ENCODE measurements around the gene SLC25A42.
"Not testable (repeated sequence)": the region's sequence is repeated elsewhere in the genome, so short reads cannot be mapped to it uniquely, and the experiment has no call there.

Gene SLC25A42

DNA sequence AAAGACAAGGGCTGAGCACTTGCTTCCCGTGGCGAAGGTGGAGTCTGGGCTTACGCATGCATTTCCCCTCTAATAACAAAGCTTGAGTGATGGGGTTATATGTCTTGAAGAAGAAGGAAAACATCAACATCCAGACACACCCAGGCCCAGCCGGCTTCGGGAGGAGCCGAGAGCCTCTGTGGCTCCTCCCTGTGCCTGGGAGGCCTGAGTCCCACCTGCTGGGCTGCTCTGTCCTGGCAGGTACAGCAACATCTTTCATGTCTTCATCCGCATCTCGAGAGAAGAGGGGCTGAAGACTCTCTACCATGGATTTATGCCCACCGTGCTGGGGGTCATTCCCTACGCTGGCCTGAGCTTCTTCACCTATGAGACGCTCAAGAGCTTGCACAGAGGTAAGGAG lies 43.9 kb downstream of the SLC25A42 start:
- no peak for DNase-seq

GRCh38 chr19:19109601-19110000 lies 45.8 kb downstream of the SLC25A42 start:
- DNase-seq, result no peak

- DNase-seq, result peak; percentile 4
Measured at GRCh38 chr19:19110410-19111135, 46.8 kb downstream of the SLC25A42 start.

DNA sequence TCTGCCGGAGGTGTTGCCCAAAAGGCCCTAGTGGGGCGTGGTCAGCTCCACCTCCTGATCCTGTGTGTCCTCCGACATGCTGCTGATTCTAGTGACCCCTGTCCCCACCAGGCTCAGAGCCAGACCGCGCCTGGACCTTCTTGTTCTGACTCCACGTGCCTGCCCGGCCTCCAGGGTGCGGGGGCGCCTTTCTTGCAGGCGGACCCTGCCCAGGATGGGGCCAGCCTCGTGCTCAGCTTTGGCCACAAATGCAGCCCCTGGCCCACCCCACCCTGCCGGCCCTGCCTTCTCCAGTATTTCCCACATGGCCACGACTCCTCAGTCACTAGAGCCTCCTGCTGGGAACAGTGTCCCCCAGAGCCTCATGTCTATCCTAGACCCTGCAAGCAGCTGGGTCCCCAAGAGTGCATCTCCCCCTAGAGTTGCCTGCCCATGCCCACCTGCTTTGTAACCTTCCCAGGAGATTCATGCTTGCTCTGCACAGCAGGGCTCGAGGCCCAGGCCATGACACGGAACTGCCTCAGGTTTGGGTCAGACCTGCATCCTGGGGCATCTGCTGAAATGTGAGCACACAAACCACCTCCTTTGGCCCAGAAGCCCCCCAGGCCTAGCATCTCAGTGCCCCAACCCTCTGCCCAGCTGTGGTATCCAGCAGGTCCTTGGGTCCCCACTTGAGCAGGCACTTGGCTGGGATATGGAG lies 47.5 kb downstream of the SLC25A42 start:
- DNase-seq, result no peak

DNA sequence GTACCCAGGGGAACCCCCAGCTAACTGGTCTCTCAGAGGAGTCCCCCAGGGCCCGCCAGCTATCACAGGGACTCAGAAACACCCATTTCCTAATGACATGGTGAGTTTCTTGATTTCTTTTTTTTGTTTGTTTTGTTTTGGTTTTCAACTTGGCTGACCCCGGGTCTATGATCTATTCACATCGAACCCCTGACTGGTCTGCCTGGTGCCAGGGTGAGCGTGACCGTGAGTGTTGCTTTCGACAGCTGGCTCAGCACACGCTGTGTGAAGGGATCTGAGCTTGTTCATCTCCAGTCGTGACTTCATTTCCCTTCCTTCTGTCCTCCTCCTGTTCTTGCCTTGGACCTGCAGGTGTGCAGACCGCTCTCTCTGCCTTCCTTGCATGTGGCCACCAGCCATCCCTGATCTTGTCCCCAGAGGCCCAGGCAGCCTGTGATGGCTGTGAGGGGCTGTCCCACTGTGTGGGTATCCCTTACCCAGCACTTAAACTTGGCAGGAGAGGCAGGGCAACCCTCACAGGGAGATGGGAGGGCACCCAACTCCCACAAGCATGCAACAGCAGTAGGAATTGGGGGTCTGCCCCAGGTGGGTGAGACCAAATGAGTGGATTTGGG lies 48.3 kb downstream of the SLC25A42 start:
- no peak for DNase-seq

DNA sequence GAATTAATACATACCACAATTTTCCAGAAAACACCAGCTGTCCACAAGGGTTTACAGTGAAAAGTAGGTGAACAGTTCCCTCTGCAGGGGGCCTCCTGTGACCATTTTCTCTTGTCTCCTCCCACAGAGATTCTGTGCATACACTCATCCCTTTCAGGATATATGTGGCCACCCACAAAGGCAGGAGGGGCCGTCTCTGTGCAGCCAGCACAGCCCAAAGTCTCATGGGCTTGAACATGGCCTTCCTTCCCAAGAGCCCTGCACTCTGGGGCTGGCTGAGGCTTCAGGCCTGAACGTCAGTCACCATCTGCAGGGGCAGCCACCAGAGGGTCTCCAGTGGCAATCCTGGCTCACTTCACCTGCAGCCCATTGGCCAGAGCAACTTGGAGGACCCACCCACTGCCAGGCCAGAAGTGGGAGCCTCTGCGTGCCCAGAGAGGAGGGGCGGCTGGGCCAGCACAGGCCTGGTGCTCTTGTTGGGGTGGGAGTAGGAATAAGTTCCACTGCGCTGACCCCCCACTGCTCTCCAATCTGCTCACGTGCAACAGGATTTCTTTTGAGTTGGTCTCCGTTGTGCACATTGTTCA lies 49.3 kb downstream of the SLC25A42 start:
- DNase-seq, result no peak

DNA sequence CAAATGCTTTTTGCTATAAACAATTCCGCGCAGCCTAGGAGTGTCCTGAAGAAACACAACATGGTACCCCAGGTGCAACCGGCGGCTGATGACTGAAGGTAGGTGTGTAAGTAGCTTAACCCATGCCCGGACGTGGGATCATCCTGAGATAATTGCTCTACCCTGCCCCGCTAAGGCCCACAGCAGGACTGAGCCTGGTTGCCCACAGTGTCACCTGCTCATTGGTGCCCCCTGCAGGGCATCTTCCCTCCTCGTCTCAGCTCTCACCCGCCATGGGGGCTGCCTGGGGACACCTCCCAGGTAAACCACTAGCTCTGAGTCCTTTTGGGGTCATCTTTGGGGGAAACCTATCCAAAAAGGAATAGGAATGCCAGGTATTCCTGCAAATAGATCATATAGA lies 52.2 kb downstream of the SLC25A42 start:
- no peak for DNase-seq

DNA sequence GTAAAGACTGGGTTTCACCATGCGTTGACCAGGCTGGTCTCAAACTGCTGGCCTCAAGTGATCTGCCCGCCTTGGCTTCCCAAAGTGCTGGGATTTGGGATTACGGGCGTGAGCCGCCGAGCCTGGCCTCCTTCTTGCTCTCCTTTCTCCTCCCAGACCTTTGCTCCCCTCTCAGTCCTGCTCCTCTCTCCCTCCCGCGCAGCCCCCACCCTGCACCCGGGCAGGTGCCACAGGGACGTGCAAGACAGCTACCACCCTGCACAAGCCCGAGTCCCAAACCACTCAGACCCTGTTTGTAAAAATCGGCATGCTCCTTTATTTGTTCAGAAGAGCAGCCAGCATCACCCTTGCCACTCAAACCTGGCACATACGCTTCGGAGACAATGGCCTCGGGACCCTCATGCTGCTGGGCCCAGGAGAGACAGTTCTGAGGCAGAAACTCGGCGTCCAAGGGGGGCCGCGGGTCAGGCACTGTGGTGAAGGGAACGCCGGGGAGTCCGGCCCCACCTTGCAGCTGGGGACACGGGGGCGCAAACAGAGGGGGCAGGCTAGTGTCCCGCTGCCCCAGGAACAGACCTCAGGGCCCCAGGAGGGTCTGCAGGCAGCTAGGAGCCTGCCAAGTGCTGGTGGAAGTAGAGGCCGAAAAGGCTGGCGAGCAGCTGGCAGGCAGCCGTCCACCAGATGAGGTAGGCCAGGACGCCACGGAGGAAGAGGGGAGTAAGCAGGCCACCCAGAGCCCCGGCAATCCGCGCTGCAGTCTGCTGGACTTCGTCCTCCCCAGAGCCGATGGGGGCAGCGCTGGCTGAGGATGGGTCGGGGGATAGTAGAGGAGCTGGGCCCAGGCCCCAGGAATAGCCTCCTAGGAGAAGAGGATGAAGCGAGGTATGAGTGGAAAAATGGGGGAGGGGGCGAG lies 55.8 kb downstream of the SLC25A42 start:
- no peak for DNase-seq

- no peak for DNase-seq
Measured at GRCh38 chr19:19120308-19121231, 56.8 kb downstream of the SLC25A42 start.

DNA sequence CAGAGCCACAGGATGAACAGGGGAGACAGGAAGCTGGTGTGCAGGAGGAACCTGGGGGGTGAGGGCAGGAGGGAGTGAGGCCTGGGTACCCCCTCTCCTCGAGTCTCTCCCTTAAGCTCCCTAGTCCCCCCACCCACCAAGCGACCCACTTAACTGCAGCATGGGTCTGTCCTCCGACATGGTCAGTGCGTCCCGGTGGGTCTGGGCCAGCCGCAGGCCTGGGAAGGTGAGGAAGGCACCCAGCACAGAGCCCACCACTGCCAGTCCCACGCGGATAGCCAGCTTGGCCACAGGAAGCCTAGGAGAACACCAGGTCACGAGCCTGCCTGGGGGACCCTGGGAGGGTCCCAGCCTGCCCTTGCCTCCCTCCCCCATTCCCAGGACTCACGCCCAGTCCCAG lies 57.6 kb downstream of the SLC25A42 start:
- DNase-seq, result no peak

DNA sequence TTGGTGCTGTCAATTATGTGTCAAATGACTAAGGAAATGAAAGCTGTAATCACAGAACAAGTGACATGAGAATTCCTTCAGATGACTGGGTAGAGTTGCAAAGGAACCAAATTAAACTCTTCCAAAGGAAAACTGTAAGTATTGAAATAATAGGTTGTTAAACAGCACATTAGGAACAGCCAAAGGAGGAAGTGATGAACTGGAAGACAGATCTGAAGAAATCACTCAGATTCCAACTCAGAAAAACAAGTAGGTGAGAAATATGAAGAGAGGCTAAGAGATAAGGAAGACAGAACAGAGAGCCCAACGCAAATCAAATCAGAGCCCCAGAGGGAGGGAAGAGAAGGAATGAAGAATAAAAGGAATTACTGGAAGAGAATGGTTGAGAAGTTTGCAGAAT lies 59.1 kb downstream of the SLC25A42 start:
- no peak for DNase-seq

- no peak for DNase-seq
Measured at GRCh38 chr19:19123386-19123785, 59.6 kb downstream of the SLC25A42 start.

- no peak for DNase-seq
Measured at GRCh38 chr19:19126102-19126501, 62.3 kb downstream of the SLC25A42 start.

GRCh38 chr19:19131989-19132388 lies 68.2 kb downstream of the SLC25A42 start:
- DNase-seq, result no peak

DNA sequence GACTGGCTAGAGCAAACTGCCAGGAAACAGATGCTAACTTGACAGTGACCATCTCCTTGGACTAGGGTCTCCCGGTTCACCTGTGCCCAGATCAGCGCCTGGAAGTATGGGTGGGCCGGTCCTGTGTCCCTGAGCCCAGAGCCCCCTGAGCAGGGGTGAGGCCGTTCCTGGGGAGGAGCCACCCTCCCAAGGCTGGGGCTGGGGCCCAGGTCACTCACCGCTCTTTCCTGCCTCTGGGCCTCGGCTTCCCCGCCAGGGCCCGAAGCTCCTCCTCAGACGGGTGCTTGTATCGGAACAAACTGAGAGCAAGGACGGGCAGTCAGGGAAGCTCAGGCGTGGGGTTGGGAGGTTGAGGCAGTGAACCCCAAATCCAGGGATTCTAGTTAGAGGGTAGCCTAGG lies 69.1 kb downstream of the SLC25A42 start:
- DNase-seq, result no peak

DNA sequence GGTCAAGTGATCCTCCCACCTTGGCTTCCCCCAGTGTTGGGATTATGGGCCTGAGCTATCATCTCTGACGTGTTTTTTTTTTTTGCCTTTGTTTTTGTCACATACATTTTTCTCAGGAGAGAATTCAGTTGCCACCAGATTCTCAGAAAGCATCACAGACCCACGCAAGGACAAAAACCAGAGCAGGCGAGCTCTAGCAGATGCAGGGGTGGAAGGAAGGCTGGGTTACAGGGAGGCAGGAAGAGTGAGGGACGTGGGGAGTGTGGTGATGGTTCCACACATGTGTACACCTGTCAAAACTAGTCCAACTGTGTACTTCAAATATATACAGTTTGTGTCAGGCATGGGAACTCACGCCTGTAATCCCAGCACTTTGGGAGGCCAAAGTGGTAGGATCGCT lies 70.2 kb downstream of the SLC25A42 start:
- no peak for DNase-seq

DNA sequence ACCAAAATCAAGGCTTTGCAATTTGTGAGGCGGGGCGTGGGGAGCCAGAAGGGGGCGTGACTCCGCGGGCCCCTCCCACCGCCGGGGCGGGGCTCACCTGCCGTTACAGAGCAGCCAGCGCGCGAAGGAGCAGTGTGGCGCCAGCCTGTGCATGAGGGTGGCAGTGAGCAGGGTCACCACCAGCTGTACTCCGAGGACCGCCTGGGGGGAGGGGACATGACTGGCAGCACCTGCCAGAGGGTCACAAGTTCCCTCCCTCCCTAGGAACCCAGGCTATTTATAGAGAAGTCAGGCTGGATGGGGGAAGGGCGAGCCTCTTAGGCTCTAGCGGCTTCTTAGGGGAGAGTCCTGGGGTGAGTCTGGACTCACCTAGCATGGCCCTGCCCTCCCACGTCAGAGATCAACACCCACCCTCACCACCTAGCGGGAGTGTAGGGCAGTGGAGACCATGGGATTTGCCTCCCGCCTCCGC lies 70.9 kb downstream of the SLC25A42 start:
- DNase-seq, result no peak

DNA sequence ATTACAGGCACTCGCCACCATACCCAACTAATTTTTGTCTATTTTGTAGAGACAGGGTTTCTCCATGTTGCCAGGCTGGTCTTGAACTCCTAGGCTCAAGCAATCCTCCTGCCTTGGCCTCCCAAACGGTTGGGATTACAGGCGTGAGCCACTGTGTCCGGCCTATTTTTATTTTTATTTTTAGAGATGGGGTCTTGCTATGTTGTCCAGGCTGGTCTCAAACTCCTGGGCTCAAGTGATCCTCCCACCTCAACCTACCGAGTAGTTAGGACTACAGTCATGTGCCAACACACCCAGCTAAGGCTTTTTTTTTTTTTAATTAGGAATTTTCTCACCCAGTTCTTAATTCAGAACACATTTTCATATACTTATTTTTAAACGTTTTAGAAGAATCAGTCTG lies 71.9 kb downstream of the SLC25A42 start:
- DNase-seq, result not testable (repeated sequence)

- no peak for DNase-seq
Measured at GRCh38 chr19:19137556-19138108, 73.8 kb downstream of the SLC25A42 start.

- DNase-seq, result peak; percentile 92
Measured at GRCh38 chr19:19138109-19138981, 74.6 kb downstream of the SLC25A42 start, which contains the start of gene TMEM161A. Gene TMEM161A (minus strand): TSS chr19:19138478. CDS start chr19:19138428, 50 bp downstream.

All from NCI-H1105 (cell line).